Fibroblast of mammary gland (primary cell): ENCODE data around the gene ALOX5AP.
A peak's percentile ranks its signal among the peaks of the same experiment; 100 is the strongest.

Experiments used
- DNase-seq: peaks from one replicate; pipeline ENCODE4 v3.0.0-alpha.2; 2010; ENCODE audit warnings: low read depth
- H3K4me3 ChIP-seq: 2 replicates; pipeline ENCODE4 v1.5.1; 2011; ENCODE audit warnings: low read depth, mild to moderate bottlenecking, low read length, moderate library complexity; ENCODE audit not compliant: control insufficient read depth
- CTCF ChIP-seq: conservative IDR thresholded peaks from 2 replicates; pipeline ENCODE4 v1.5.1; 2011; ENCODE audit warnings: low read depth, low read length, inconsistent platforms; ENCODE audit not compliant: control insufficient read depth, insufficient read depth

The ALOX5AP gene

GRCh38 chr13:30696278-30697176 lies 38.8 kb upstream of the ALOX5AP start:
- peak; percentile 45 for DNase-seq
- no peak overlapping the region for H3K4me3 ChIP-seq
- no peak for TF ChIP-seq CTCF

GRCh38 chr13:30697177-30697953 lies 38.0 kb upstream of the ALOX5AP start:
- no peak for TF ChIP-seq CTCF
- no peak overlapping the region for H3K4me3 ChIP-seq

GRCh38 chr13:30697996-30698401 lies 37.3 kb upstream of the ALOX5AP start:
- peak; percentile 86 for DNase-seq
- H3K4me3 ChIP-seq: no peak overlapping the region
- no peak for TF ChIP-seq CTCF

More at GRCh38 chr13:30697177-30697953, 38.0 kb upstream of the ALOX5AP start:
- DNase-seq: no peak

GRCh38 chr13:30698488-30699005 lies 36.8 kb upstream of the ALOX5AP start:
- DNase-seq: no peak
- no peak overlapping the region for H3K4me3 ChIP-seq
- TF ChIP-seq CTCF: no peak

GRCh38 chr13:30700364-30700763 lies 35.0 kb upstream of the ALOX5AP start:
- TF ChIP-seq CTCF: no peak
- no peak for DNase-seq
- H3K4me3 ChIP-seq: no peak overlapping the region

- no peak overlapping the region for H3K4me3 ChIP-seq
- DNase-seq: no peak
- TF ChIP-seq CTCF: no peak
Observed at GRCh38 chr13:30702006-30702405, 33.3 kb upstream of the ALOX5AP start.
